HG03108 (cell line): ENCODE data around the gene MINDY4.

Source experiments
- ATAC-seq: cut with Tn5 transposase; IDR thresholded peaks from one replicate; pipeline ENCODE4 v1.9.1; 2021; ENCODE audit warnings: moderate library complexity; ENCODE audit not compliant: unreplicated experiment

MINDY4 gene

GRCh38 chr7:30871655-30872054 is 100.4 kb downstream of the MINDY4 start:
- no peak for ATAC-seq

DNA sequence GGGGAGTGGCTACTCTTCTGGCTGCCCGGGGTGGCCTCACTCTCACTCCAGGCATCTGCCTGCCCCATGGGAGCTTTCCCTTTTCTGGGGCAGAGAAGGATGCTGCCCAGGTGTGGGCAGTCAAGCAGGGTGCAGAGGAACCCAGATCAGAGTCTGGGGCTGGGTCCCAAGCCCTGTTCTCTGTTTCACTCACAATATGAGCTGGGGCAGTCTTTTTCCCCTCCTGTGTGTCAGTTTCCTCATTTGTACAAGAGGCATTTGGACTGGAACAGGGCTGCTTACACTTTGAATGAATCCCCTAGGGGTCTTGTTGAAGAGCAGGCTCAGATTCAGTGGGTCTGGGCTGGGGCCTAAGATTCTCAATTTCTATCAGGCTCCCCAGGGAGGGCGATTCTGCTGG is 102.0 kb downstream of the MINDY4 start:
- ATAC-seq: no peak

DNA sequence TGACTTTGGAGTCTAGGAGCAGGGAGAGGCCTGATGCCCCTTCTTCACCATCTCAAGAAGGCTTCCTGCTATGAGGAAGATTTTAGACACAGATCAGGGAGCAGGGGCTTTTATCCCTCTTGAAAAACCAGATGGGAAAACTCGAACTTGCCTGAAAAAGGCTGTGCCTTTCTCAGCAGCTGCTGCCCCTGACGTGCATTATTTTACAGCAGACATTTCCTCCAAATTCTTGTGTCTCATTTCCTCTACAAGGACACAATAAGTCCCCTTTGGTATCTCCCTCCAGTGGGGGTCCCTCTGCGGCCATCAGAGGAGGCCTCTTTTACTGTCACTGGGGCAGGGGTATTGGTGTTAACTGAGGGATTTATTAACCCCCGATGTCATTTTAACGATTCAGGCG is 102.4 kb downstream of the MINDY4 start:
- no peak for ATAC-seq

- no peak for ATAC-seq
Observed at GRCh38 chr7:30874656-30875302, 103.6 kb downstream of the MINDY4 start.

GRCh38 chr7:30877015-30877769 is 106.0 kb downstream of the MINDY4 start:
- ATAC-seq: no peak

GRCh38 chr7:30877993-30878392 is 106.8 kb downstream of the MINDY4 start:
- ATAC-seq: no peak

GRCh38 chr7:30879139-30880124 is 108.2 kb downstream of the MINDY4 start:
- ATAC-seq: no peak

DNA sequence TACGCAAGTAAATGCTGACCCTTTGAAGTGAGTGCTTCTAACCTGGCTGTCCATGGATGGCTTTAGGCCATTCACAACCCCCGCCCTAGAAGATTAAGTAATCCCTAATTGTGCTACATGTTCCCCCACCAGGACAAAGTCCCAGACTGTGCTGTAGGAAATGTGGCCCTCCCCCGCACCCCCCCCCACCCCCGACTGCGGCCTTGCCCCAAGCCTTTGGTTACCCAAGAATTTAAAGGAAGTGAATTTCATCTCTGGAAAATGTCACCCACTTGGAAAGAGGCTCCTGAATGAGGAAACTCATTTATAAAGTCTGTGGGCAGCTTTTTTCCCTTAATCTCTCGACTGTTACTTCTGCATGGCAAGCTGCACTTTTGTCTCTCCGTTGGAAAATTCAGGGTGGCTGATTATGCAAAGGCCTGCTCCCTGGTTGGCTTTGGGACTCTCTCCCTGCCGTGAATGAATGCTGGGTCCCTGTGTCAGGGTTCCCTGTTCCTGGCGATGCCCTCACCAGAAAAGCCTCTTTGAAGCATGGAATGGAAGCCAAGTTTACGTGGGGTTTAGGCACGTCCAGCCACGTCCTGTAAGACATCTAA is 109.0 kb downstream of the MINDY4 start:
- no peak for ATAC-seq

DNA sequence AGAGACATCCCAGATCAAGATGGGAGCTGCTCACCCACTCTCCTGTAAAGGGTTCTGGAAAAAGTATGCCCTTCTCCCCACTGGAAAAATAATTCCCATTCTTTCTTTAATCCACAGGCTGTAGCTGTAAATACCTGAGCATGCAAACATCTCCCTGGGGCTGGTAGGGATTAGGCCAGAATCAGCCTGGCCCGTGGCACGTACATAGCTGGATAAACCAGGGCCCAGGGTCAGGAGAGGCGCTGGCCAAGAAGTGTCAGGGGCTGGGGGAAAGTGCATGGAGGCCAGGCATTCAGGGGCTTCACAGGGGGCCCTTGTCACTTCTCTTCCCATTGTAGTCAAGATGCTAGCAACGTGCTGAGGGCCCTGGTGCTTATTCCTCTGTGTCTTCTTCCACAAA is 109.7 kb downstream of the MINDY4 start:
- ATAC-seq: no peak

GRCh38 chr7:30881448-30881847 is 110.2 kb downstream of the MINDY4 start:
- no peak for ATAC-seq

GRCh38 chr7:30884881-30885280 is 113.7 kb downstream of the MINDY4 start:
- no peak for ATAC-seq

DNA sequence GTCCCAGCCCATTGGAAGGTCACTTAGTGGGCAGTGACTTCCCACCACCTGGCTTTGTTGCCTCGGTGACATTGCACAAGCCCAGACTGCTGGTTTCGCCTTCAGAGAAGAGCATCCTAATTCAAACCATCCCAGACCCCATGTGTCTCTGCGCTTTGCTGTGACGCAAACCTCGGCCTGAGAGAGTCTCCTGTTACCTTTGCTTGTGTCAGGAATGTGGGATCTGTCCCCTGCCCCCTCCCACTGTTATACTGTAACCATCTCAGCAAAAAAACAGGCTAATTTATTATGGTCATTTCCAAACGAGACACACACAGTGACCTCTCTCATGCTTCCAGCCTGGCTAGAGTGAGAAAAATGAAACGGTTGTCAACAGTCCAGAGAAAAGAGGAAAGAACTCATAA is 115.4 kb downstream of the MINDY4 start:
- no peak for ATAC-seq

GRCh38 chr7:30887464-30887872 is 116.3 kb downstream of the MINDY4 start:
- no peak for ATAC-seq

GRCh38 chr7:30888747-30889146 is 117.5 kb downstream of the MINDY4 start:
- ATAC-seq: no peak

GRCh38 chr7:30890226-30890625 is 119.0 kb downstream of the MINDY4 start:
- ATAC-seq: no peak

DNA sequence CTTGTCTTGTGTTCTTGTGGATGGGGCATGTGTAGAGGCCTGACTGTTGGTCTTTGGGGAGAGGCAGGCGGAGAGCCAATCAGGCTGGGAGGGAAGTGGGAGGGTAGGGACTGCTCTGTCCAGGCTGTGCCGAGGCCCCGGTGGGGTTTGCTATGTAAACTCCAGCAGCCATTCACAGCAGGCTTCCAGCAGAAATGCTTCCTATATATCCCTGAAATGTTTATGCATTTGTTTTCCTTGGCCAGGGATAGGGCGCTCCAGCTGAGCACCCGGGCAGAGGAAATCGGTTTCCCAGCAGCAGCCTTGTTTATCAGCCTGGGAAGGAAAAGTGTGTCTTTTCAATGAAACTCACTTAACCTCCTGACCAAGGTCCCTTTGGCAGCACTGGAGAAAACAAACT is 122.1 kb downstream of the MINDY4 start:
- no peak for ATAC-seq

- ATAC-seq: no peak
Observed at GRCh38 chr7:30894009-30894408, 122.8 kb downstream of the MINDY4 start.

GRCh38 chr7:30894866-30895605 is 123.8 kb downstream of the MINDY4 start:
- ATAC-seq: no peak

DNA sequence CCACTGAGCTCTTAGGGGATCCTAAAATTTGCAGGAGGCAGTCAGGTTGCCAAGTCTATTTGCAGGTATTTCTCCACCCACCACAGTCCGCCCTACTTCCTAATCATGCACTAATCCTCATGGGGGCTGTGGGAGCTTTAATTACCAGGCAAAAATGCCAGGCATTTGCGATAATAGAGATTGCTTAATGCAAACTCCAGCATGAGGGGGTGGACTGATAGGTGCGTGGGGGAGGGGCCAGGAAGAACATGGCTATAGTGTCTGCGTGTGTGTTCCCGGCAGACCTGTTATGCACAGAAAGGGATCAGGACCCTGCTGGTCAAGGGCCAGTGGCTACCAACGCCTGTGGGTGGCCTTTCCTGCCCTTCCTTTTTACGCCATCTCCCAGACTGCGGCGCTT is 124.8 kb downstream of the MINDY4 start:
- no peak for ATAC-seq
